HG03064 (cell line): ENCODE measurements around the gene PLXNA4.

Source experiments
- ATAC-seq: cut with Tn5 transposase; IDR thresholded peaks from one replicate; pipeline ENCODE4 v1.9.1; 2021; ENCODE audit warnings: low read depth; ENCODE audit not compliant: unreplicated experiment

Gene PLXNA4

DNA sequence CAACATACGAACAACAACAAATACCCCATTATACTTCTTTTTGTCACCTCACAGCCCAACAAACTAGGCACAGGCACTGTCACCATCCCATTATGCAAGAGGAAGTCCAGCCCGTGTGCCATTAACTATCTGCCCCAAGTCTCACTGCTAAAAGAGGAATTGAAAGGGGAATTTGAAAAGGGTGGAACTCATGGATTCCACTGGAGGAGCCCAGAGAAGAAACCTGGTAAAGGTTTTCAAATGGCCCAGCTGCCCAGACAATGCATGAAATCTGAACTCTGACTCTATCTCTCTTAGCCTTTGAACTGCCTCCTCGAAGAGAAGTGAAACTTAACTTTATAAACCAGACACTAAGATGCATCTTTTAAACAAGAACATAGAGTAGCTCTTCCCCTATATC is 130.0 kb downstream of the PLXNA4 start:
- ATAC-seq = no peak

DNA sequence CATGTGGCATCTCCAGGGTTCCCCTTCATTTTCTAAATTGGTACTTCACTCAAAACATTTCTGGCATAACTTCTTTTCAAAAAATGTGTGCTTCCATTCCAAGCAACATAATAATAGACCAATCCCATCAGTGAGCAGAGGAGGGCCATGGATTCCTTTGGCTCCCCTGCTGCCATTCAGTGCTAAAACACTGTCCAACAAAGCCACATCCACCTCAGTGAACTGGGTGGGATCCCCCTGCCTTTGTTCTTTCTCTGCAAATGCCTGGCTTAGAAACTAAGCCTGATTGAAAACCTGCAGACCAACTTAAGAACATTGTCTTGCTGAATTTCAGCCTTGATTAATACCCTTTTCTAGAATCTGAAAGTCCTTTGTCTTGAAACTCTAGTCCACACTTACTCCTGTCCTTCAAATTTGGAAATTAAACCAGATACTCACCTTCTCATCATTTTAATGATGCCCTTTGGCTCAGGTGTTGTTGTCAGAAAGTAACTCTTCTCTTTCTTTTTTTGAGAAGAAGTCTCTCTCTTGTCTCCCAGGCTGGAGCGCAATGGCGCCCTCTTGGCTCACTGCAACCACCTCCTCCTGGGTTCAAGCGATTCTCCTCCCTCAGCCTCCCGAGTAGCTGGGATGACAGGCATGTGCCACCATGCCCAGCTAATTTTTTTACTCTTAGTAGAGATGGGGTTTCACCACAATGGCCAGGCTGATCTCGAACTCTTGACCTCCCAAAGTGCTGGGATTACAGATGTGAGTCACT is 132.3 kb downstream of the PLXNA4 start:
- ATAC-seq = no peak

DNA sequence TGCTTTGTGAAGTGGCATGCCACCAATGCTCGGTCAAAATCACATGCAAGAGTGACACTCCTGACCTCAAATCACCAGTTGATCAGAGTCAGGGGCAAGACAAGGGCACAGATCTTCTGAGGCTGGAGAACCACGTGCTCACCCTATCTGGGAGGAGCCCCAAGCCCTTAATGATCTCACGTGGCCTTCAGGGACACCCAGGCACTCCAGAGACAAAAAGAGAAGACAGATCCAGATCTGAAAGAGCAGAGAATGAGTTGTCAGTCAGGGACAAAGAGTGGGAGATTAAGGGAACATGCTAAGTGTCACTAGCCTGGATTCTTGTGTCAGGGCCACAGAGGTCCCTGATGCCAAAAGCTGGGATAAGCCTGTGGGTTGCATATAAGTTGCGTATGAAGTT is 134.3 kb downstream of the PLXNA4 start:
- ATAC-seq = no peak

DNA sequence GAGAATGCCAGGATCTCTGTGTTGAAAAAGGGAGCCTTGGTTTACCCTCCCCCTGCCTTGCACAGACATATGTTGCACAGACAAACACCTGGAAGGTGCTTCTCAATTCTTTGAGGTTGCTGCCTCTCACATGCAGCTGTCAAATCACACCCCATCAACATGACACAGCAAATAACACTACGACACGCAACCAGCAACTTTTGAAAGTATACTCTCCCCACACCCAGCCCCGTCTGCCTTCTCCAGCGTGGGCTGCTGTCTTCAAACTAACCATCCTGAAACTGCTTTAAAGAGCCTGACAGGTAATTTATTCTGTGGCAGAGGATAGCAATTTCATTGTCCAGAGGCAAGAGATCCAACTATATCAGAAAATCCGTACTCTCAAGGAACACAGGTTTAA is 136.1 kb downstream of the PLXNA4 start:
- ATAC-seq = no peak

DNA sequence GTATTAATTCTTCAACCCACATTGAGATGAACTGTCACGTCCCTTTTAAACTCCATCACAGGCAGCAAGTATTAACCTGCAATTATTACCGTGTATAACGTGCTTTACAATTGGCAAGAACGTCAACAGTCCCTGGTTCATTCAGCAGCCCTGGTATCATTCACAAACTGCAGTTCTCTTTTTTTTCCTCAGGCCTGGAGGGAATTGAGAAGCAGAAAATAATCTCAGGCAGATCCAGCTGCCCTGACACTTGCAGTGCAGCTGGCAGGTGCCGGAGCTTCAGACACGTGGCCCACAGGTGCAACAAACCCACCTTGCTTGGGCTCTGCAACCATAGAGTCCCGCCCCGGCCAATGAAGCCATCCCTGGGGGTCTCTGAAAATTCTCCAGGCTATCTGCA is 137.3 kb downstream of the PLXNA4 start:
- no peak for ATAC-seq

DNA sequence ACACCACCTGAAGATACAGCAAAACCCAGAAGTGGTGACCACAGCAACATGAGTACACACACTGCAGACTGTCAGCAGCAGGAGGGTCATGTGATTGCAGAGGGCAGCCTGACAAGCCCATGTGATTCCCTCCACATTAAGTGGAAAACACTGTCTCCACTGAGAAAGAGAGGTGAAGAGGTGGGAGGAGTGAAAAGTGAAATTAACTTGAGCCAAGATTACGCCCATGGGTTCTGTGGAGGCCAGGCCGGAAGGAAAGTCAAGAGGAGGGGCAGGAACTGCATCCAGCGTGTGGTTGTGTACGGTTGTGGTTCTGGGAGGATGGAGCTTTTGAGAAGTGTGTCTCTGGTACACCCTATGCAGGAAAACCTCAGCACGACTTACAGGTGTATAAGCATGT is 138.5 kb downstream of the PLXNA4 start:
- no peak for ATAC-seq

DNA sequence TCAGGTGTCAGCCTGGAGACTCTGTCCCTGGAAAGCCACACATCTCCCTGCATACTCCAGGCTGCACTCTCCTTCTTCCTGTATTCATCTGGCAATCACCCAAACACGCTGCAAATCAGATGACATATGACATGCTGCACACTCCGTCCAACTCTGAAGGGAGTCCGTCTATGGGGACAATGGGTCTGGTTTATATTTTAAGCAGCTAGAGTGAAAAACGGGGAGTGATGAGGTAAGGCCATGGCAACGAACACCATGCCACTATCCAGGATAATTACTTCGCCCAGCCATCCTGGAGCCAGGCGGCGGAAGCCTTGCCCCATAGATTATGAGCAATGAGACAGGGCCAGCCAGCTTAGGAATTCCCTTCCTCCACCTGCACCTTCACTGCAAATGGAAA is 140.1 kb downstream of the PLXNA4 start:
- ATAC-seq = no peak

DNA sequence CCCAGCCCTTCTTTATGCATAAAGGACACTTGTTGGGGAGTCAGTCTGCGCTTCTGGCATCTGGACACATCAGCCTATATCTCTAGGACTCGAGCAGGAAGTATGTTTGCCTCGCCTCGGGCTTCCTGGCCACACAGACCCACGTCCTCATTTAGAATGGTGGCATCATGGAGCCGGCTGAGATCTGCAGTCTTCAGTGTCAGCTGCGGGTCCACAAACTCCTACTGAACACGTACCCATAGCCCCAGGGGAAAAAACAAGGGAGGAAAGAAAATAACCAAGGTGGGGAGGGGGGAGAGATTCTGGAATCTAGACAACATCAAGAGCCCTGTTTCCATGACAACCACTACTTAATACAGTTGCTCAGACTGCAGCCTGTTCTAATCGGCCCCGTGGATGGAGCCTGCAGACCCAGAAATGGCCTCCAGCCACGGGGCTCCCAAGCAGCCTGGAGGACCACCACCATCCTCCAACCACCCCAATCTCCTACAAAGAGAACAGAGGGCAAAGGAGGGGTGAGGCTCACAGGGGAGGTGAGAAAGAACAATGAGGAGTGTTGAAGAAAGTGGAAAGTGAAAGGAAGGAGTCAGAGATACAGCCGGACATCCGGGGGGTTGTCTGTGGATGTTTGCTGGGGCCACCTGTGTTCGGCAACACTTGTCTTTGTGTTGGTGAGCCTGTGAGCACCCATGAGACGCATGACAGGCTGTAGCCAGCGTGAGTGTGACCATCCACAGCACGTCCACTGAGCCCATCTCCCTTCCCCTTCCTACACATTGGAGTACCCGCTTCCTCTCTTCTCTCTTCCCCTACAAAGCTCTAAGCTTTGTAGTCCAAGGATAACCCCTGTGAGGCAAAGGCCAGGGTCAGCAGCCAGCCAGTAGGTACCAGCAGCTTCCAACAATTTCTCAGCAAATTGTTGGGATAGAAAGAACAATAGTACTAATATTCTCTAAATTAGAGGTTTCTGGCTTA is 141.0 kb downstream of the PLXNA4 start:
- ATAC-seq = no peak

DNA sequence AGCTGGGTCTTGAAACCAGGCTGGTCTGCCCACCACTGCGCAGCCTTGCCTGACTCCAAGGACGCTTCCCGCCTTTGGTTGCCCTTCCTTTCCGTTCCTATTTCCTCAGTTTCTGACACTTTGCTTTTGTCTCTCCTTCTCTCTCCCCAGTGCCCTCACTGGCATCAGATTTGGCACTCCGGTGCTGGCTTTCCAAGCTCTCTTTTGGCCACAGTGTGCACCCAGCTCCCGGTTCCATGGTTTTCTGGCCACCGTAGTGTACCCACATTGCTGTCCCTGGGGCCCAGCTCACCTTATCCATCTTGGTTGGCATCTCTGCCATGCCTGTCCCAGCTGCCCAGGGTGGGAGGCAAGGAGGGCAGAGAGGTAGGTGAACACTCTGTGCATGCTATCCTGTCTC is 142.2 kb downstream of the PLXNA4 start:
- no peak for ATAC-seq

DNA sequence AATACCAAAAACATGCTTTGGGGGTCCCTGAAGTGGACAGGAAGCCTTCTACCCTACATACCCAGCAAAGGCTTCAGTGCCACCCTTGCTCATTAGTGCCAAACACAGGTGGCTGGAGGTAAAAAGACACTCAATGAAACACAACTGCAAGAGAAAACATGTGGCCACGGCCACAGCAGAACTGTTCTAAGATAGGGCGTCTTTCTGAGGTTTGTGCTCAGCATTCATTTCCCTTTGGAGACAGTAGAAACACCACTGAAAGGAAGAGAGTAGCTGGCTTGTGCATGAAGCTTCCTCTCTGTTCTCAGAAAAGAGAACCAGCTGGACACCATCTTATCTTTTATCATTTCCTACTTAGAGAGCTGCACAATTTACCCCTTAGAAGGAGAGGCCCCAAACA is 143.0 kb downstream of the PLXNA4 start:
- ATAC-seq = no peak

DNA sequence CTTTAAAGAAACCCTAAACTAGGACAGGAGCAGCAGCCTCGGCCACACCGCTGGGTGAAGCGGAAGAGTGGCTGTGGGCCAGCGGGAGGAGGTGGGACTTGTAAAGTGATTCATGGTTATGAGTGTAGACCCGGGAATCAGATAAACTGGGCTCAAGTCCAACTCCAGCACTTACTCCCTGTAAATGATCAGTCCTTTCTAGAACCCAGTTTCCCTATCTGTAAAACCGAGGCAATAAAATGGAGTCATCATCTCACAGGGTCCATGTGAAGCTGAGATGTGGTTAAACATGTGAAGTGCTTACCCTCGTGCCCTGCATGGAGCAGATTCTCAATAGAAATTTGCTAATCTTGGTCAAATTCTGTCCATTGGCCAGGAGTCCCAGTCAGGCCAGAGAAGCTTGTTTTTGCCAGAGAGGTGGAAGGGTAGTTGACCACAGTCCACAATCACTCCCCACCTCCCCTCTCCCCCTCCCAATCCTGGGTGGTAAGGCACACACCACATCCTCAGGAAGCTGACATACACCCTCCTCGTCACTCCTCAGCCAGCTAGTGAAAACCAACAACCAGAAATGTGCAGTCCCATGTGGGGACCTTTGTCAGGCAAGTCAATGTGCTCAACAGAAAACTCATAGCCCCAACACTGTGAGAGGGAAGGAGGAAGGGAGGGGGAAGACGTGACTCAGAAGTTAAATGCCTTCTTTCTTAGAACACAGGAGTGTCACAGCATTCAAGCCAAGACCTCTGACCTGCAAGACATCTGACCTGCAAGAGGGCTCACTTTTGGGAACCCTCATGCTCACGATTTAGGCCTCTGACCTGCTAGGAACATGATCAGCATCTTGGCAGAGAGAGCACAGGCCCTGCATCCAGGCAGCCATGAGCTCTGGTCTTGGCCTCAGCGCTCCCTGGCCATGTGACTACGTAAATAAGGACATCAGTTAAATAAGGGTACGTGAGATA is 145.1 kb downstream of the PLXNA4 start:
- ATAC-seq = no peak

DNA sequence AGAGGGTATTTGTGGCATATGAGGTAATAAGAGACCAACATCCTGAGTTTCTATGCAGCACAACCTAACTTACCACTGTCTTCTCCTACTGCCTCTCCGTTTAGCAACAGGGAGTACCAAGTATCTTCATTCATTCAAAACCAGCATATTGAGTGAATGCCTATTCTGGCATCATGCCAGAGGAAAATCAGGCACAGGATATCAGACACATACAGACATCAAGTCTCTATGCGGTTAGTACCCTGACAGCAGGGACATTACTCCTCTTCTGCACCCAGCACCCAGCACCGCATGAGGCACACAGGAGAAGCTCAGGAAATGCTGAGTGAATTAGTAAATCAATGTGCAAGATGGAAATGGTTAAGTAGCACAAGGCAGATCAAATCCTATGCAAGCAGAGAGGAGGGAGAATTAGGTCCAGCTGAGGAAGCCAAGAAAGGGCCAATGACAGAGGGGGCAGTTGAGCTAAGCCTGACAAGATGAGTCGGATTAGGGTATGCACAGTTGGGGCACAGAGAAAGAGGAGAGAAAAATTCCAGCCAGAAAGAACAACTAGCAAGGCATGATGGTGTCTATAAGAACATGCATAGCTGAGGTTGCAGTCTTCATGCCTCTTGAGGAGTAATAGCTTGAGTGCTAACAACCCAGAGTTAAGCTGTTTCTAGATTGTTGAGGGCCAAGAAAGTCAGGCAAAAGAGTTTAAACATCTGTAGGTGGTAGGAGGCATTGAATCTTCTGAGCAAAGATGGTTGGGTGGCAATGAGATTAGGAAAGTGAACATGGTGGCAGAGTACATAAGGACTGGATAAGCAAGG is 146.0 kb downstream of the PLXNA4 start:
- ATAC-seq = no peak

DNA sequence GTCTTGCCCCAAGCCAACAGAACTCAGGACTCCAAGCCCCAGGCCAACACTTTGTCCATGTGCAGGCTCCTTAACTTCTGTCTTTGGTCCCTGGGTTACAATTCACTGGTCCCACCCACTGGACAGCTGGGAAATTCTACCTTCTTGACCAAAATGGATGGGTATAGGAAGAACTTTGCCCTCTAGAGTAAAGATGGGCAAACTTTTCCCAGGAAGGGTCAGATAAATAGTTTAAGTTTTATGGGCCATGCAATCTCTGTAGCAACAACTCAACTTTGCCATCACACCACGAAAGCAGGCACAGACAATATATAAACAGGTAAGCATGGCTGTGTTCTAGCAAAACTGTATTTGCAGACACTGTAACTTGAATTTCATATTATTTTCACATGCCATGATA is 147.1 kb downstream of the PLXNA4 start:
- ATAC-seq = no peak

DNA sequence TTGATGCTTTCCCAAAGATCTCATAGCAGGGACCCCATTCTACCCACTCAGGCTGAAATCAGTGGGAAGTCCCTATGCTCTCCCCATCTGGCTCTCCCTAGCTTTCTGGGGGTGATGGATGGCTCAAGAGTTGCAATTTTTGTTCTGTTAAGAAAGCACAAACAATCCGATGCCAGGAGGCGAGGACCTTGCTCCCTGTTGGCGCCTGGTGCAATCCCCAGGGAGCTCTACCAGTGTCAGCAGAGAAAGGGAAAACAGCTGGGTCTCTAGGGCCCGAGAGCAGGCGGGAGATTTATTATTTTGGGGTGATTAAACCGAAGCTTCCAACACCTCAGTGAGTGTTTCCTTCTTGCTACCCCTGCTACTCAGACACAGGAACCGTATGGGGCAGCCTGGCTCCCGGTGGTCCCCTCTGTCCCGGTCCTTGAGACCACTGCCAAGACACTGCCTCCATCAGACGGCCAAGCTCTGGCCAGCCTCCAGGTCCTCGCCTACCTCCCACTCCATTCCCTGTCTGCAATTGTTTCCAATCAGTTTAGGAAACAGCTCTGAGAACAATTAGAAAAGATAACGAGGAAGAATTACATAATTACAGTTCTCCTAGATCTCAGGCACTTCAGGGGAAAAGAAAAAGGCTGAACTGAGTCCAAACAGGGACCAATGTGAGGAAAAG is 147.9 kb downstream of the PLXNA4 start:
- ATAC-seq = no peak

DNA sequence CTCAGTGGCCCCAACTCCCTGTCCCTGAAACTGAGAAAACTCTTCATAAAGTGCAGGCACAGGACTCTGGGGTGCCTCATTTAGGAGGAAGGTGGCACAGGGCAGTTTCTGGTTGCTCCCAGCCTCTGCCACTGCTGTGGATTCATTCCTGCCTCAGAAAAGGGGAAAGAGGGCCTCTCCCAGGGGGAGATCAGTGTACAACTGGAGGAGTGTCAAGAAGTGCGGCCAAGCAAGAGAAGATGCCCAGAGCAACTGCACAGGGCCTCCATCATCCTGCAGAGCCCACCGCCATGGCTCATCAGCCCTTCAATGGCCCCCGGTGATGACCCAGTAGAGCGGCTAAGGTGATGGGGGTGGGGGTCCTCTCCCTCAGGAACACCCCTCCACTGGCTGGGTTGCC is 150.3 kb downstream of the PLXNA4 start:
- no peak for ATAC-seq

DNA sequence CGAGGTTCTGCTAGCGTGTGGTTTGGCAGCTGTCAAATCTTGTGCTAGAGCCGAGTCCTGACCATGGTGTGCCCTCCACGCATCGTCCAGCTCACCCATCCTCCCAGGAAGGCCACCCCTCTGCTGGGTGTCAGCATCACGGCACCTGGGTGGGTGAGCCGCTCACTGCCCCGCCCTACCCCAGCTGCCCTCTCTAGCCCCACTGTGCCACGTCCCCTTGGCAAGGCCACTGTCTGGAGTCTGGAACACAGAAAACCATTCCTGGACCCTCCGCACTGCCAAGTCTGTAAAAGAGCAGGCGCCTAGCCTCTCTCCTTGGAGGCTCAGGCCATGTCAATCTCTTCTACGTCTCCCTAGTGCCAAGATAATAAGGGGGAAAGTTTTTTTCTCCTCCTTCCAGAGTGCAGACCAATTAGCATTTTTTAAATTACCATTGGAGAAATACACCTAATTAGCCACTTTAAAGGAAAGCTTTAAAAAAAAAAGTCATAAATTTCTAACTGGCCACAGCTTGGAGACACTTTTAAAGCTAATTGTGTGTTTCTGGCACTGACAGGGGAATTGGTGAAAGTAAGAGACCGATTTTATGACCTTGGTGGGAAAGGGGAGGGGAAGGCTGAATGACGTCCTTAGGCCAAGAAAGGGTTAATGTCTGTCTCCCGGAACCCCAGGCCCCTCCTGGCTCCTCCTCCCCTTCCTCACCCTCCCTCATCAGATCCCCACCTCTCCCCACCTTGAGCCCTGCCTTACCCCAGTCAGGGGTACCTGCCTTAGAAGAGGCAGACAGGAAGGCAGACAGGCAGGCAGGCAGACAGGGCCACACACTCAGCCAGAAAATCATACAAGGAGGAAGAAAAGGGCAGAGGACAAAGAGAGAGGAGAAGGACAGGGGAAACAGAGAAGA is 151.2 kb downstream of the PLXNA4 start:
- no peak for ATAC-seq

DNA sequence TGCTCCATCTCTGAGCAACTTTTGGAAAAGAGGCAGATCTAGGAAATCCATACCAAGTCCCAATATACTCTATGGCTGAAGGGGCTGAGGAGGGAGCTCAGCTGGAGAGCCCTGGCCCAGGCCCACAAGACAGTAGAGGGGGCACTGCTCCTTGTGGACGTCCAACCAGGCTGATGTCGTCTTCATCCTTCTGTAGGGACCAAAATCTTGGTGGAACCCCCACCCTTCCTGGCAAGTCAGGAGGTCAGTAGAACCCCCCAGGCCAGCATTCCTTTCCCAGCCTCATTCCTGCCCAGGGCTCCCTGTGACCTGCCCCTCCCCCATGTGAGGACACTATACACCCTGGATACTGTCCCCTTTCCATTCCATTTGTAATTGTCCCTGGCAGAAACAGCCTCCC is 152.0 kb downstream of the PLXNA4 start:
- no peak for ATAC-seq

DNA sequence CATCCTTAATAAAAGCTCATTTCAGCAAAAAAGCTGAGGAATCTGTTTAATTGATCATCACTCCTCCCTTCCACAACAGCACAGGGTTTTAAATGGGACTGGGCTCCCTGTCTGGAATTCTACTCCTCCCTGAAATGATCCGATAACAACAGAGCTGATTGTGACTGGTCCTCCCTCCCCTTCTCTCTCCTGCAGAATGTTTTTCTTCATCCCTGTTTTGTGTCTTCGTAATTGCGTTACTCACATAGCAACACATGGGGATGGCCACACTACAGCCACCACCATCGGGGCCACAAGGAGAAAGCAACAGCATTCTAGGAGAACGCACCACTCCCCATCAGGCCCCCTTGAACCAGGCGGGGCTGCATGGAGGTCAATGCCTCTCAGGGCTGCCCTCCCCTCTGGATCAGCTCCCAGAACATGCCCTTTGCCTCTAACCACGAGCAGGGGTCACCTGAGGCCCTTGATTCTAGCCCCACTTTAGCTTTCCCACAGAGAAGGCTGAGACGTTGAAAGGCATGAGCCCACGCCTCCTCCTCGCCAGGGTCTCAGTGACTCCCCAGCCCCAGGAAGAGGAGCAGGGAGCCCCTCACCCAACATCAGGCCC is 152.6 kb downstream of the PLXNA4 start:
- no peak for ATAC-seq
